Omental fat pad (tissue), 4 donors: ENCODE results near the gene DDX47. TPM values are rescaled to one million over a fixed set of nuclear protein-coding genes. Genes with fewer than 3 reads are reported as not detected.

Experiments
- ATAC-seq: fragments of 150-250 bp; one replicate; pipeline ENCODE4 v1.9.1; 2016; ENCODE audit warnings: mild to moderate bottlenecking, moderate library complexity; ENCODE audit not compliant: low FRiP score
- DNase-seq: peaks from one replicate; pipeline ENCODE4 v3.0.0-alpha.2; 2019; ENCODE audit warnings: low spot score
- CTCF ChIP-seq, 3 donors: fragments of 450-650 bp; IDR thresholded peaks; one replicate each; pipeline ENCODE4 v1.5.1; 2016 to 2017; ENCODE audit warnings: antibody characterized with exemption in 3 of 3, mild to moderate bottlenecking in 3 of 3, moderate library complexity in 2 of 3
- total RNA-seq, 4 donors: library from RNA; depleted of rRNA; stranded (reverse); fragments of >200 nt; gene quantifications; one replicate each; pipeline ENCODE4 v1.1.0, GENCODE V29; 2016

DDX47 gene
- total RNA-seq, 4 donors from 2014 or later: 37.4 to 82.0 (median 51.1) TPM

GRCh38 chr12:12821975-12822374 lies 8.8 kb downstream of the DDX47 start:
- no peak for TF ChIP-seq CTCF (IDR thresholded peaks at IDR 0.05)
- ATAC-seq: no peak
- no peak for DNase-seq

- no peak for ATAC-seq
- no peak for DNase-seq
- no peak for TF ChIP-seq CTCF (IDR thresholded peaks at IDR 0.05)
Measured at GRCh38 chr12:12822886-12823285, 9.7 kb downstream of the DDX47 start.

- no peak for TF ChIP-seq CTCF (IDR thresholded peaks at IDR 0.05)
- no peak for DNase-seq
- ATAC-seq: no peak
Measured at GRCh38 chr12:12823300-12823699, 10.2 kb downstream of the DDX47 start.

- ATAC-seq: no peak
- DNase-seq: no peak
- no peak for TF ChIP-seq CTCF (IDR thresholded peaks at IDR 0.05)
Measured at GRCh38 chr12:12823811-12824210, 10.7 kb downstream of the DDX47 start.

GRCh38 chr12:12835378-12836146 lies 22.4 kb downstream of the DDX47 start:
- ATAC-seq: peak; percentile 50
- TF ChIP-seq CTCF (IDR thresholded peaks at IDR 0.05): no peak
- DNase-seq: no peak

GRCh38 chr12:12836571-12836970 lies 23.4 kb downstream of the DDX47 start:
- no peak for TF ChIP-seq CTCF (IDR thresholded peaks at IDR 0.05)
- ATAC-seq (no peak), DNase-seq (no peak)
